AG09309 (cell line): Measurements from ENCODE around the gene ECEL1.

Source experiments
- DNase-seq: peaks from one replicate; pipeline ENCODE4 v3.0.0-alpha.2; 2010; ENCODE audit warnings: low read depth
- H3K4me3 ChIP-seq: 2 replicates; pipeline ENCODE4 v1.5.1; 2011; ENCODE audit warnings: mild to moderate bottlenecking, low read depth, low read length, moderate library complexity; ENCODE audit not compliant: control insufficient read depth
- TF ChIP-seq, protein P1 (sequence below): IDR thresholded peaks from 2 replicates; pipeline ENCODE4 v1.5.1; 2011; ENCODE audit warnings: mild to moderate bottlenecking, low read depth, low read length, inconsistent platforms; ENCODE audit not compliant: insufficient read depth, control insufficient read depth; ENCODE audit errors: missing control alignments

The ECEL1 gene

DNA sequence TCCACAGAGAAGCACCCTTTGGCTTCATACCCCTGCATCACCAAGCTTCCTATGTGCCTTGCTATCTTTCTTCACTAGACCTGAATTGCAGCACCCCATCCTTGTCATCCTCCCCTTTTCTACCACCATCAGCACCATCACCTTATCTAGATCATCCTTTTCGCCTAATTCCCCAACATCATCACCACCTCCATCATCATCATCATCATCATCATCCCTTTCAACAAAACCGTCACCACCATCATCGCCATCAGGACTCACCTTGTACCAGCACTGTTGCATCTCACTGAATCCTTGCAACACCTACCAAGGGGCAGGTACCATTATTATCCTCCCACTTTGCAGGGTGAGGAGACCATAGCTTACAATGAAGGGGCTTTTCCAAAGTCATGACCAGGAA, 10.8 kb upstream of the ECEL1 start:
- DNase-seq = no peak
- TF ChIP-seq, protein P1, sequence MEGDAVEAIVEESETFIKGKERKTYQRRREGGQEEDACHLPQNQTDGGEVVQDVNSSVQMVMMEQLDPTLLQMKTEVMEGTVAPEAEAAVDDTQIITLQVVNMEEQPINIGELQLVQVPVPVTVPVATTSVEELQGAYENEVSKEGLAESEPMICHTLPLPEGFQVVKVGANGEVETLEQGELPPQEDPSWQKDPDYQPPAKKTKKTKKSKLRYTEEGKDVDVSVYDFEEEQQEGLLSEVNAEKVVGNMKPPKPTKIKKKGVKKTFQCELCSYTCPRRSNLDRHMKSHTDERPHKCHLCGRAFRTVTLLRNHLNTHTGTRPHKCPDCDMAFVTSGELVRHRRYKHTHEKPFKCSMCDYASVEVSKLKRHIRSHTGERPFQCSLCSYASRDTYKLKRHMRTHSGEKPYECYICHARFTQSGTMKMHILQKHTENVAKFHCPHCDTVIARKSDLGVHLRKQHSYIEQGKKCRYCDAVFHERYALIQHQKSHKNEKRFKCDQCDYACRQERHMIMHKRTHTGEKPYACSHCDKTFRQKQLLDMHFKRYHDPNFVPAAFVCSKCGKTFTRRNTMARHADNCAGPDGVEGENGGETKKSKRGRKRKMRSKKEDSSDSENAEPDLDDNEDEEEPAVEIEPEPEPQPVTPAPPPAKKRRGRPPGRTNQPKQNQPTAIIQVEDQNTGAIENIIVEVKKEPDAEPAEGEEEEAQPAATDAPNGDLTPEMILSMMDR = no peak
- no peak overlapping the region for H3K4me3 ChIP-seq

DNA sequence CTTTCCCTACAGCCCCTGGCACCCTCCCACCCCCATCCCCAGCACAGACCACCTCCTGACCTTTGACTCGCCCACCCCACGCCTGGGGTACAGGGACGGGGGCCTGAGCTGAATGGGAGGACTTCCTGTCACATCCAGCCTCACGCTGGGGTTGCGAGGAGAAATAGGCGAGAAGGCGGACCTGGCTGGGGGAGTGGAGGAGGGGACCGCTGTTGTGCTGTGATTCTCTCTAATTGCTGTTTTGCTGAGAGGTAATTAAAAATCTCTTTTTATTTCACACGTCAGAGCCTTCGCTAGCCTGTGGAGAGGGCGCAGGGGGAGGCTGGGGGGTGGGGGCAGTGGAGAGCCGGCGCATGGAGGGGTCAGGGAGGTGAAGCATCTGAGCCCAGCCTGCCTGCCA, 9.7 kb upstream of the ECEL1 start:
- no peak overlapping the region for H3K4me3 ChIP-seq
- TF ChIP-seq, protein P1 = no peak
- DNase-seq = no peak

DNA sequence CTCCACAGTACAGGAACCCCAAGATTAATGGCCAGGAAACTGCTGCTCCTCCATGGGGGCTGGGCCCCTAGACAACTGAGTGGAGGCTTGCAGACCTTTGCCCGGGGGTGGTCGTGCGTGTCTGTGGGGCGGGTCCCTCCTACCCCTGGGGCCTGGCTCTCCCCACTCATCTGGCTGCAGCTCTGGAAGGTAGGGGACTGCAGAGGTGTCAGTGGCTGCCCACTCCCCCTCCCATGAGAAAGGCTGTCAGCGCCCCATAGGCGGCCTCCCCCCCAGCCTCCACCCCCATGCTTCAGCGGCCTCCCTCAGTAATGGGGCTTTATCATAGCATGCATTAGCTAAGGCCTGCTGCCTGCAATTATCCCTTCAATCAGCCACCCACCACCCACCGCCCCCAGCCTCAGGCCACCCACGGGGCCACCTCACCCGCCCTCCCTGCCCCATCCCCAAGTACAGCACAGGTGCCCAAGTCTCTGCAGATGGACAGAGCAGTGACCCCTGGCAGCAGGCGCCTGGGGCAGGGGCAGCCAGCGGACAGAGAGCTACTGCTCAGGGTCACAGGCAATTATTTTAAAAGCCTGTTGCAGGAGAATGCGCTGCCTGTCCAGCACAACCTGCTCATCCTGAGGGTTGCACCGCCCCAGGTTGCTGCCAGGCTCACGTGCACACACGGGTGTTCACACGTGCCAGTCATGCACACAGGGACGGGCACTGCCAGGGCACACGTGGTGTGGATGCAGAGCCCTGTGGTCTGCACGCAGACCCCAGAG, 9.1 kb upstream of the ECEL1 start:
- no peak for DNase-seq
- no peak overlapping the region for H3K4me3 ChIP-seq
- TF ChIP-seq, protein P1 = no peak

DNA sequence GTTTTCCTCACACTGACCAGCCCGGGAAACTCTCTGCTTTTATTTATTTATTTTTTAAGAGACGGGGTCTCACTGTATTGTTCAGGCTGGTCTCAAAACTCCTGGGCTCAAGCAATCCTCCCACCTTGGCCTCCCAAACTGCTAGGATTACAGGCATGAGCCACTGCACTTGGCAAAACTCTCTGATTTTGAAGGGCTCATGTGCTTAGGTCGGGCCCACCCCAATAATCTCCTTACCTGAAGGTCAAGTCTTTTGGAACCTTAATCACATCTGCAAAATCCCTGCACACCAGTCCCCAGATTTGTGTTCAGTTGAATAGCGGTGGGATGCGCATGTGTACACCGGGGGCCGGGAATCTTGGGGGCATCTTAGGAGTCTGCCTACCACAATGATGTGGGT, 7.7 kb upstream of the ECEL1 start:
- no peak overlapping the region for H3K4me3 ChIP-seq
- DNase-seq = no peak
- TF ChIP-seq, protein P1 = no peak

DNA sequence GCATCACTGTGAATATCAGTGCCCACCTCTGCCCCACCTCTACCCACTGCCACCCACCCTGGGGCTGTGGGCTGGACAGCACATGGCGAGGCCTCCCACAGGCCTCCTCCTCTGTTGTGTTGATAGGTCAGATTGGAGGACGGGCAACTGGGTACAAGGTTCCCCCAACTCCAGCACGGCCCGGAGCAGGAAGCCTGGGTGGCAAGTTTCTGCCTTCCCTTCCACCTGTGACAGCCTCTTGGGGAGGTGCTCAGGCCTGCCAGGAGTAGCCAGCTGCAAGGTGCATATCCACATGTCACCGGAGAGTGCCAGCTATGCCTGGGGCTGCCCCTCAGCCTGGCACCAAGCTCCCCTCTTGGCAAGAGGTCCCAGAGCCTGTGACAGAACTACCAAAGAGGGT, 6.9 kb upstream of the ECEL1 start:
- TF ChIP-seq, protein P1 = no peak
- no peak overlapping the region for H3K4me3 ChIP-seq
- no peak for DNase-seq

DNA sequence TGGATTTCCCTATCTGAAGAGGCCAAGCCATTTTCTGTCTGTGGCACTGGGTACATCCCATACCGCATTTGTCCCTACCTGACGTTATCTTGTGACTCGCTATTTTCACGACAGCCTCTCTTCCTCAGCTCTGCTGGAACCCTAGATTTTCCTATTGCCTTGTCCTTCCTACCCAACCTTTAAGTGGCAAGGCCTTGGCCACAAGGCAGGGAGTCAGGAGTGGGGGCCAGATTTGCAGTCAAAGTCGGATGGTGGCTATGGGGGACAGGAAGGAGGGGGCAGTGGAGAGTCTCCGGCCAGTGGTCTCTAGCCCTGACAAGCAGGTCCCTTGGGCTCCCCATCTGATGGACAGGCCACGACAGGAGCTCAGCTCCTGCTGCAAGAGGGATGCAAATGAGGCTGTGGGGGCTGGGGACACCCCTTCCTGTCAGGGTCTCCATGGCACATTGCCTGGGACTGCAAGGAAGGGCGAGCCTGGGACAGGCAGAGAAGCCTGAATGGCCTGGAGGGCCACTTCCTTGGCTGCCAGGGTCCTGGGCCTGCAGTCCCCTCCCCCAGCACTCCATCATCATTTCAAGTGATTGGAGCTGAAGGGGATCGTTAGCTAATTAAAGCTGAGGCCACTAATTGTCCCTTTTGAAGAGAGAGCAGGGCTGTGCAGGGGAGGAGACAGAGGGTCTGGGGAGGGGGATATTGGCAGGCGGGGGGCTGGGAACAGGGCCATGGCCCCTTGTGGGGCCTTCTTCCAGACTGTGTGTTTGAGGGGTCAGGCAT, 6.3 kb upstream of the ECEL1 start:
- TF ChIP-seq, protein P1 = no peak
- no peak for DNase-seq
- H3K4me3 ChIP-seq = no peak overlapping the region
